Measurements from ENCODE around the gene HSPA1L.
A peak's percentile ranks its signal among the peaks of the same experiment; 100 is the strongest.

The HSPA1L gene

DNA sequence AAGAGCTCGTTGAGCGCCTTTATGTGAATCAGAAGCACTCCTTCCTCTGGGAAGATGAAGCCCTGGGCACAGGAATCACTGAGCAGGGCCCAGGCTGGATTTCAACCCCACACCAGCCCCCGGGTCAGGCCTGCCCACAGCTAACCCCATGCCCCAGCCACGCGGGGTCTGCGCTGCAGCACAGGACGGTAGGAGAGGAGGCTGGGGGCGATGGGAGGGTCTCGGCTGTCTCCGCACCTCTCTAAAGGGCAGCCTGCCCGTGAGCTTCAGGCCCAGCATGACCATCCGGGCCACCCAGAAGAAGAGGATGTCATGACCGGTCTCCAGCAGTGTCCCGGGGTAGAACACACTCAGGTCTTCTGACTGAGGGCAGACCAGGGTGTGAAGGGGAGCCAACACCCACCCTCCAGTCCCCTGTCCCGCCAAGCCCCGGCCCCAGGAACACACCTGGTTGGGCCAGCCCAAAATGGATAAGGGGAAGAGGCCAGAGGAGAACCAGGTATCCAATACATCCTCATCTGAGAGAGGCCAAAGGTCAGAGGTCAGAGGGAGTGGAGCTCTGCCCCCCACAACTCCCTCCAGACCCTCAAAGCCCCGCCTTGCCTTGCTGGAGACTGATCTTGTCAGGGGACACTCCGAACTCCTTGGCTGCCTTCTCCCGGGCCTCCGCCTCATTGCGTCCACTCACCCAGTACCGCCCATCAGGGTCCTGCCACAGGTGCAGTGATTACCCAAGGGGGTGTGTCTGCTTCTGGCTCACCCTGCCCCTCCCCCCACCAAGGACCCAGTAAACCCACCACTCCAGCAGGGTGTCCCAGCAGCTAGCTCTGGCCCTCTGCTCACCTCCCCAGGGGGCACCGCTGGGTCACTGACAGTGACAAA is 33.6 kb downstream of the HSPA1L start:
- DNase-seq, result no peak

DNA sequence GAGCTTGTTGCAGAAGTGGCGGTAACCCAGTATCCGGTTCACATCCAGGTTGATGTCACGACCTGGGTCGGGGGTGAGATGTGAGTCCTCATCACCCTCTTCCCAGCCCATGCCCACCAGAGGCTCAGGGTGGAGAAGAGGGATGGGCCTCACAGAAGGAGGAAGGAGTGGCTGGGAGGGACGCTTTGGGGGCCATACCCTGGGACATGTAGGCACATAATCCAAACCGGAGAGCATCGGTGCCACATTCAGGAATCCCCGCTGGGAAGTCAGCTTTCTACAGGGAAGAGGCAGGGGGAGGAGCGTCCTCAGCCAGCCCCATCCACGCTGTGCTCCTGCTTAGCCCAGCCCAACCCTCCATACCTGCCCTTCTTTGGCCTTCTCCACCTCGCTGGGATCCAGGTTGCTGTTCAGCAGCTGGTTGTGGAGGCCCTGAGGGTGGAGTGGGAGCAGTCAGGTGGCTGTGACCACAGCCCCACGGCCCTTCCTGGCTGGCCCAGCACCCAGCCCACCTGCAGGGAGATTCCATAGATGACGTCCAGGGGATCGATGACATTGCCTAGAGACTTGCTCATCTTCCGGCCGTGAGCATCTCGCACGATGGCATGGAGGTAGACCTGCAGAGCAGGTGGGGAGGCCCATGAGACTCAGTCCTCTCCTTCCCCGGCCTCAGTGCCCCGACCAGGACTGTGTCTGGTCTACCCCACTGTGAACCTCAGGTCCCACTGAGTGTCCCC is 34.4 kb downstream of the HSPA1L start:
- DNase-seq, result no peak

DNA sequence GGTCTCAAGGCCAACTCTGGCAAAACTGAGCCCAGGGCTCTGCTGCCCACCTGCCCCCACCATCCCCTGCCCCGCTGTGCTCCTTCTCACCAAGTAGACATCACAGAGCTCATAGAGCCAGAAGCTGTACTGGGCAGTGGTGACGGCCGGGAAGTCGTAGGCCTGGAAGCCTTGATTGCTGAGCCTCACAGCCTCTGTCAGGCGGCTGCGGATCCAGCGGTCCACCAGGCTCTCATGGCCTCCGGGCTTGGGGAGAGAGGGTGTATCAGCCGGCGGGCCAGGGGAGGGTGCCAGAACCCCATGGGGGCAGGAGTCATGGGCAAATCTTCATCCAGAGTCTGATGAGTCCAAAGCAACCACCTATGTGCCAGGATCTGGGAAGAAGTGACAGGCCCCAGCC is 35.2 kb downstream of the HSPA1L start:
- no peak for DNase-seq

DNA sequence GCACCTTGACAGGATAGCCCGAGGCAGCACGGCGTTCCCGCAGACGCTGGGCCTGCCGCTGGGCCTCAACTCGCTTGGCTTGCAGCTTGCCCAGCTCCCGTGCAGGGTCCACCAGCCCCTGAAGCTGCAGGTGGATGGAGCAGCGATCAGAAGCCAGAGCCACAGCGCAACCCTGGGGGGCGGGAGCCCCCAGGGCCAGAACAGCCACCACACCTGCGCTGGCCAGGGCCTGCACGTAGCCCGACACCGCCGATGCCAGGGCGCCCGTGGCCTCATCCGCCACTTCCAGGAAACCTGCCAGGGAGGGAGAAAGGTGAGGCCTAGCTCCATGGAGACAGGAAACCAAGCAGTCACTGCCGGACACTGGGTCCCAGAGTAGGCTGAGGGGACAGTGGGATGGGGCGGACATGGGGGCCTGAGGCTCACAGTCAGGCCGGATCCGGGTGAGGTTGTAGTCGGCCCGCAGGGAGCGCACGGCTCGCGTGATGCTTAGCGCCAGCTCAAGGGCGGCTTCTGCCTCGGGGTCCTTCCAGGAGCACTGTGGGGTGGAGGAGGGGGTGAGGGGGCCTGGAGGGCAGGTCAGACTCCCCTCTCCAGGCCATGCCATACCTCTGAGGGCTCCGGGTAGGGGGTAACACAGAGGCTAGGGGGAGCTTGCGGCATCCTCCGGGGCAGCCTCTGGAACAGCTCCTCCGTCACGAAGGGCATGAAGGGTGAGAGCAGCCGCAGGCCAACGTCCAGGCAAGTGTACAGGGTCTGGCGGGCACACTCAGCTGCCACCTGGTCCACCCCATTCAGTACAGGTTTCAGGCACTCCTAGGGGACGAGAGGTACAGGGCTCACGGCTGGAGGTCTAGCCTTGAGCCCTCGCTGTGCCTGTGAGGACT is 35.8 kb downstream of the HSPA1L start:
- no peak for DNase-seq

DNA sequence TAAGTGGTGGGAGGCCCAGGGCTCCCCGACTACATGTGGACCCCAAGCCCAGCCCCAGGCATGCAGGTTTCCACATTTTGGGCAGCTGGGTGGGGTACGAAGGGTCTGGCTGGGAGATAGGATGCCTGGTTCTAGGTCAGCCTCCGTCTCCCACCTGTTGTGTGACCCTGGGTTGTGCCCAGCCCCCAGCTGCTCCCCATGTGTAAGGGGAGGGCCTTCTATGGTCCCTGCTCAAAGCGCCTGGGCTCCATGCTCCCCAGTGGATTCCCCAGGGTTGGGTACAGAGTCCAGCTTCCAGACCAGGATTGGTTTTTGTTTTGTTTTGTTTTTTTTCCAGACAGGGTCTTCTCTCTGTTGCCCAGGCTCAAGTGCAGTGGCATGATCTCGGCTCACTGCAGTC is 36.9 kb downstream of the HSPA1L start:
- DNase-seq, result no peak

DNA sequence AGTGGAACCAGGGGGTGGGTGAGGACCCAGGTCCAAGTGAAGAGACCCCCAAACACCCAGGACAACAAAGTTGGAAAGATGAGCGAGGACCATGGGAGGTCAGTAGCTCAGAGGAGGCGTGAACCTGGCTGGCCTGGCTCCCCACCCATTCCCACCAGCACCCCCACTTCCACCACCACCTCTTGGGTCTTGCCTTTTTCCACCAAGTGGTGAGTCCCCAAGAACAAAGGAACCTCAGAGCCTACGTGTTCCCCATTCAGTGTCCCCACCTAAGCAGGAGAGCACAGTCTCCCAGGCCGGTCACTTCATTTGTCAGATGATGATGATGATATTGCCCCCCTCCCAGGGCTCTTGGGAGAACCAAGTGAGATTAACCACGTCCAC is 37.4 kb downstream of the HSPA1L start:
- DNase-seq, result no peak

DNA sequence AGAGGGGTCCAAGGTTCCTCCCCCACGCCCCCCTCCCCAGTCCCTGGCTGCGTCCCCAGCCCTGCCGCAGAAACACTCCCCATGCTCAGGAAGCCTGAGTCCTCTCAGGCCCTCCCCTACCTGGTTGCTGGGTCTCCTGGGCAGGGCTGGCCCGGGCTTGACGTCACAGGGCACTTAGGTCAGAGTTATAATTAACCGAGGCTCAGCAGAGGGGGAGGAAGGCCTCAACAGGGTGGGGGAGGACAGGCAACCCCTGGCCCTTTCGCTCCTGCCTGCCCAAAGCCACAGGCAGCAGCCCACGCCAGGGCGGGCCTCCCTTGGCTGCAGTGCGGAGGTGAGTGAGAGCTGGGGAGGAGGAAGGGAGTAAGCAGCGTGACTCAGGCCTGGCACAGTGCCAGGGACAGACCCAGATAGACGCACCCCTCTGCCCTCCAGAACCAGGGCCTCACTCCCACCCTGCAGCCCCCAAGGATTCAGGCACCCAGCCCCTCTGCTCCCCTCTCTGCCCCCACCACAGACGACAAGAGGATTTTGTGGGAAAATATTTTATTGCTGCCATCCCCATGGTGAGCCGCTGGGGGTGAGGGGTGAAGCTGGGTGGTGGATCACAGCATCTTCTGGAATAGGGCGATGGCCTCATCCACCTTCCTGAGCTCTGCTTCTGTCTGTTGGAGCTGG is 38.0 kb downstream of the HSPA1L start, which contains the start of gene VWA7:
TSS of gene VWA7 (minus strand) at position 340 of the 678 bp plus-strand sequence. CDS start 549 bp downstream, outside the sequence.
- DNase-seq, result peak; percentile 82

DNA sequence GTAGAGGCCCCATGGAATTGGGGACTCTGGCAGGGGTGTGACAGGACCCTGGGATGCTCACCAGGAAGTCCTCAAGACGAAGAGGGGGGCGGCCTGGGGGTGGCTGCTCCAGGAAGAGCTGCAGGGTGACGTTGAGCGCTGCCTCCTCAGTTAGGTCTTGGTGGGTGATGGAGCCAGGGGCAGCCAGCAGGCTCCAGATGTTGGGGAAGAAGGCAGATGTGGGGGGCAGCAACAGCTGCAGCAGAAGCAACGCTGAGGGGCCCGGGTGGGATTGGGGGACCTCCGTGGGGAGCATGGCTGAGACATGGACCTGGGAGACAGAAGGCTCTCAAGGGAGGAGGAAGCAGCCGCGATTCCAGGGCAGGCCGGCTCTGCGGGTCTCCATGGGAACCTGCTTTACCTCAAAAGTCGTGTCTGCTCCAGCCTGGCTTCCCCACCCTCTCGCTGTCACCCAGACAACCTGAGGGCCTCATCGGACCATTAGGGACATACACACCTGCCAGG is 38.5 kb downstream of the HSPA1L start:
- DNase-seq, result no peak

DNA sequence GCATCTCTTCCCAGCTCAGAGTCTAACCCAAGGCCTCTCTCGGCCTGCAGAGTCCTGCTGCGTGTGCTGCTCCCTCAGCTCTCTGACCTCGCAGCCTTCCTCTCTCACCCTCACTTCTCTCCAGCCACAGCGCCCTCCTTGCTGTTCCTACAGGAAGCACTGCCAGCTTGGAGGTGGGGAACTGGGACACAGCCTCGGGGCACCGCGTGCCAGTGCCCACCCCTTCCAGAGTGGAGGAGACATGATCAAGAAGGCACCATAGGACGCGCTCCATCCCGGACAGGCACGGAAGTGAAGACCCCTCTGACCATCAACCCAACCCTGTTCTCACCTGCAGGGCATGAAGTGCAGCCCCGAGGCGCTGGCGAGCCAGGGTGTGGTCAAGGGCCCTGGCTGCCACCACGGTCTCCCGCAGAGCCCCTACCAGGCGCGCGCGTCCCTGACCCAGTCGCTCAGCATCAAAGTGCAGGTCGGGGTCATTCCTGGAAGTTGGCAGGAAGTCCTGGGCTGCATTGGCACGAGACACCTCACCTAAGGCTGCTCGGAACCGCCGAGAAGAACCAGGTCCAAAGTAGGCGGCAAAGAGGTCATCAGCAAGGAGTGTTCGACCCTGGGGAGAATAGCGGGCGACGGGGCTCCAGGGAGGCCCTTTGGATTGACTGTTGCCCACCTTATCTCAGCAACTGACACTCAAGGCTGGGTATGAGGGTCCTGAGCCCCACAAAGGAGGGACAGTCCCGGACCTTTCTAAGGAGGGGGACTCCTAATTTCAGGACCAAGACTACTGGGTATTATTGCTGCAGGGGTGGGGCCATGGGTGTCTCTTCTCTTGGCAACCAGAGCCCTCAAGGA is 39.2 kb downstream of the HSPA1L start:
- DNase-seq, result no peak

DNA sequence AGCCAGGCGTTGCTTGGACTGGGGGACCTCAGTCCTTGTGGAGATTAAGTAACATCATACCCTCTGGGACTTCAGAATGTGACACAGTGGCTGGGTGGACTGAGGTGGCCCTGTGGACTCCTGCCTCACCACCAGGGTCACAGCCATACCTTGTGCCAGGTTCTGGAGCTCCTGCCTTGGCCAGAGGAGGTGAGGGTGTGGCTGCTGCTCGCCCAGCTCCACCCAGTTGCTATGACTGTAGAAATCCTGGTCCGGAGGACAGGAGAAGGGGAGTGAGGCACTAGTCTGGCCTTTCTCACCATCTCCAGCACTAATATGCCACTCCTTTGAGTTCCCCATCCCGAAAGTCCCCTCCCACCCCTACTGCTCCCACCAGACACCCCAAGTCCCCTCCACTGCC is 39.9 kb downstream of the HSPA1L start:
- no peak for DNase-seq

DNA sequence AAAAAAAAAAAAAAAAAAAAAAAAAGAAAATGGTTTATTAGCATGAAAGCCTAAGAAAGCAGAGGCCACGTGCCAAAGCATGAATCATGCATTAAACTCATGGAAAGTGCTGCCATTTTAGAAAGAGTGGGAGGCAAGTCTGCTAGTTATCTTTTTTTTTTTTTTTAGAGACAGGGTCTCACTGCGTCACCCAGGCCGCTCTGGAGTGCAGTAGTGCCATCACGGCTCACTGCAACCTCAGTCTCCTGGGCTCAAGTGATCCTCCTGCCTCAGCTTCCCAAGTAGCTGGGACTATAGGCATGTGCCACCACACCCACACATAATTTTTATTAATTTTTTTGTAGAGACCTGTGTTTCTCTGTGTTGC is 43.1 kb downstream of the HSPA1L start:
- no peak for DNase-seq

DNA sequence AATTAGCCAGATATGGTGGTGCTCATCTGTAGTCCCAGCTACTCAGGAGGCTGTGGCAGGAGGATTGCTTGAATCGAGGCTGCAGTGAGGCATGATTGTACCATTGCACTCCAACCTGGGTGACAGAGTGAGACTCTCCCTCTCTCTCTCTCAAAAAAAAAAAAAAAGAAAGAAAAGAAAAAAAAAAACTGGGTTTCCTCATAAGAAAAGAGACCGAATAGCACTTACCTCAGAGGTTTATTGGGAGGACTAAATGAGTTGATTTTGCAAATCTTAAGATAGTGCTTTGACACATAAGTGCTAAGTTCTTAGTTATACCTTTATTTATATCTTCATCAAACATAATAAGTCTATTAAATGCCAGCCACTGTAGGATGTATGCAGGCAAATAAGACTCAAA is 44.2 kb downstream of the HSPA1L start:
- DNase-seq, result no peak

DNA sequence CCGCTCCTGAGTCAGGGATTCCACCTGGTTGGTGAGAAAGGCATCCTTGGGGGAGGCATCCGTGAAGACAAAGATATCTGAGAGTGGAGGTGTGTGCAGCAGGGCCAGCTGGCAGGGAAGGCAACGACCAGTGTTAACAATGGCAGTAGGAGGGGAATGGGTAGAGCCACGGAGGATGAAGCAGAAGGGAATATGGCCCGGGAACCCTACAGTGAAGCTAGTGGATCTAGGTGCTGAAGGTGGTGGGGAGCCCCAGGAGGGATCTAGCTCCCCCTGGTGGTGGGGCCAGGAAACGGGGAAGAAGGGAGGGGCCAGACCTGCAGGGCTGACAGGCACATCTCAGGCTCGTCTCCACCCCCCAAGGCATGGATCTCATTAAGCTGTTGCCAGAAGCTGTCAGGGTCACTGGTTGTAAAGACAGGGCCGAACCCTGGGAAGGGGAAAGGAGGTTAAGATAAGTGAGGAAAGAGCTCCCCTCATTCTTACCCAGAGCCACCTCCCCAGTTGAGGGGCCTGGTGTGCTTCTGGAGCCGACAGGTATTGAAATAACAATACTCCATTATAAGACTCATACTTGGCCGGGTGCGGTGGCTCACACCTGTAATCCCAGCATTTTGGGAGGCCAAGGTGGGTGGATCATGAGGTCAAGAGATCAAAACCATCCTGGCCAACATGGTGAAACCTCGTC is 45.3 kb downstream of the HSPA1L start:
- DNase-seq, result peak; percentile 86

DNA sequence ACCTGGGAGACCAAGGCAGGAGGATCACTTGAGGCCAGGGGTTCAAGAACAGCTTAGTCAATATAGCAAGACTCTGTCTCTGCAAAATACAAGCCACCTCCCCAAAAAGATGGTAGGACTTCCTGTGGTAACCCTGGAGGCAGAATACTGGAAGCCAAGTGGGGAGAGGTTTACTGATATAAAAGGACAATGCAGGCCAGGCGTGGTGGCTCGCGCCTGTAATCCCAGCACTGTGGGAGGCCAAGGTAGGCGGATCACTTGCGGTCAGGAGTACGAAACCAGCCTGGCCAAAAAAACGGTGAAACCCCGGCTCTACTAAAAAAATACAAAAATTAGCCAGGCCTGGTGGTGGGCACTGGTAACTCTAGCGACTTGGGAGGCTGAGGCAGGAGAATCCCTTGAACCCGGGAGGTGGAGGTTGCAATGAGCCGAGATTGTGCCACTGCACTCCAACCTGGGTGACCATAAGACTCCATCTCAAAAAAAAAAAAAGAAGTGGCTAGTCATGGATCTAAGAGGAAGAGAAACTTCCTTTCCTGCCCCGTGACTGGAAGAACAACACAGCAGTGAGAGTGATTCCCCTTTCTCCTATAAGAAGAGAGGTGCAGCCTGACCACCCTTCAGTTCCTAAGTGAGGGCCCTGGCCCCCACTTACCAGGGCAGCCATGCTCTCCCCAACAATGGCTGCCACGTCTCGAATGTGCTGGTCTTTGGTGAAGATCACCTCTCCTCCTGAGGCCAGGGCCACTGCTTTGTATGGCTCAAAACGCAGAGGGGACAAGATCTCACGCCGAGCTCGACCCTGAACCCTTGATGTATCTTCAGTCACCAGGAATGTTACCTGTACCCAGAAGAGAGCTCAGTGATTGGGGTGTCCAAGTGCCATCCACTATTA is 46.5 kb downstream of the HSPA1L start:
- no peak for DNase-seq

DNA sequence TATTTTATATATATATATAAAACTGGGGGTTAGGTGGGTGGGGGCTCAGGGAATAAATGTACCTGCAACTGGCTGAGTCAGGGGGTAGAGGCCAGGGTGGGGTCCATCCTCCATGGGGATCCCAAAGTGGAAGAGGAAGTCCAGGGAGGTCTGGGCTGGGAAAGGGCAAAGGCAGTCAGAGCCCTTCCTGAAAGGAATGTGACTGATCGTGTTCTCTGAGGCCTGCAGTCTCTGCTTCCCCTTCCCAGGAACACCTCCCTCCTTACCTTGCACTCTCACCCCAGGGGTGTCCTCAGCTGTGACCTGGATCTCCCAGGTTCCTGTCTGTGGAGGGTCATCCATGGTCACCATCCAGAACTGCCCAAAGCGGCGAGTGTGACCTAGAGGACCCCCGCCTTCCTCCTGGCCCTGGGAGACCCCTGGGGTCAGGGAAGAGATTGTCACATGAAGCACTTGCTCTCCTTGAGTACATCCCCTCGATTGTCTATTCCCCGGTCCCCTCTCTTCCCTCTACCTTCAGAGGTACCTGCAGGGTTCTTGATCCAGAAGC is 47.9 kb downstream of the HSPA1L start:
- DNase-seq, result no peak

DNA sequence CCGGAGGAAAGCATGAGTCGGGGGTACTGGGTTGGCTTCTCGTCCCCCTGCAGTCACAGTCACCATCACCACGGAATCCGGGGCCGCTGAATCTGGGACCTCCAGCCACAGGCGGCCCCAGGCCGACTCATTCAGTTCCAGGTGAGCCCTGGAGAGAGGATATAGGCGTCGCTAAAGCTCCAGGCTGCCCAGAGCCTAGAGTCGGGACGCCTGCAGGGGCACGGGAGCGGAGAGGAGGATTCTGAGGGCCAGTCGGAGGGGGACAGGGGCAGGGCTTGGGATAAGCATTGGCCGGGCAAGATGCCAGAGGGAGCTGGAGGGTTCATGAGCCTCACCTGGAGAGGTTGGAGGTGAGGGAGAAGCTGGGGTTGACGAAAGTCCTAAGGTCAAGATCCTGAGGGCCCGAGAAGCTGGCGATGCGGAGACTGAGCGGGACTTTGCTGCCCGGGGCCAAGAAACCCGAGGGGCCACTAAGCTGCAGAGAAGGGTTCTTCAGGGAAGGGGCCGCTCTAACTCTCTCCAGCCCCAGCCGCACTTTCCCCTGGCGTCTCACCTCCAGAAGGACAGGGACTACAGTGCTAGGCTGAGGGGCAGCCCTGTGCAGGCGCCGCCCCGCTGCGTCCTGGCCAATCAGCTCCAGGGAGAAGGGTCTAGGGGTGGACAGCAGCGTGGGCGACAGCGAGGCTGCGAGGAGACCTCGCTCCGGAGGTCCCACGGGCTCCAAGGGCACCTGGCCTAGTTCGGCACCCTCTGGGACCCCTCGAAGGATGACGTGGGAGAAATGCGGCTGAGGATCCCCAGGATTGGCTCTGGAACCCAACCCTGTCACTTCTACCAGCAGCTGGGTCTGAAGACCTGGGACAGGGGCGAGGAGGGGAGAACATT is 48.9 kb downstream of the HSPA1L start:
- no peak for DNase-seq

DNA sequence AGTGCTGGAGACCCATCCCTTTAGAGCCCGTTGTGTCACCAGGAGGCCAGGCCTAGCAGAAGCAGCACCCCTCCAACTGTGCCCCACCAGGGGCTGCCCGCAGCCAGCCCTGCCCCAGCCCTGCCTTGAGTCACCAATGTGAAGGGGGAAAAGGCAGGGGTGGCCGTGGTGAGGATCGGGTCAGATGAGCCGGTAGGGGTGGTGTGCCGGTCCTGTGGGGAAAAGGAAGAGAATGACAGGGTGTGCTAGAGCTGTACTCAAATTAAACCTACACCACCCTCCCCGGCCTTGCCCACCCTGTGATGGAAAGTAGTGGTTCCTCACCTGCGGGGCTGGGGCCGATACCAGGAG is 49.5 kb downstream of the HSPA1L start:
- no peak for DNase-seq

DNA sequence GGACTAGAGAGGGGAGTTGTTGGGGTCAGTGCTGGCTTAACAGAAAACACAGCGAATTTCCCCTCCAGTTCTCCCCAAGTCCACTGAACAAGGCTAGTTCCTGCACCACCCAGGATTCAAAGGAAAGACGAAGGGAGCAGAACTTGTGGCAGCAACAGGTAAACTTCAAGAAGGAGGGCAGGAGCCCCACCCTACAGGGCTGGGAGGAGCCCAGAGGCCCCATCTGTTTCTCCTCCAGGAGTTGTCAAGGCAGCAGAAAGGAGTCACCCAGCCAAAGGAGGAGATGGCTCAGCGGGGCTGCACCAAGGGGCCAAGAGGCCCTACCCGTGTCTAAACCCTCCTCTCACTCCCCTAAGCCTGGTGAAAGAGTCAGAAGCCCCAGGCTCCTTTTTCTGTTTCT is 50.9 kb downstream of the HSPA1L start:
- no peak for DNase-seq

DNA sequence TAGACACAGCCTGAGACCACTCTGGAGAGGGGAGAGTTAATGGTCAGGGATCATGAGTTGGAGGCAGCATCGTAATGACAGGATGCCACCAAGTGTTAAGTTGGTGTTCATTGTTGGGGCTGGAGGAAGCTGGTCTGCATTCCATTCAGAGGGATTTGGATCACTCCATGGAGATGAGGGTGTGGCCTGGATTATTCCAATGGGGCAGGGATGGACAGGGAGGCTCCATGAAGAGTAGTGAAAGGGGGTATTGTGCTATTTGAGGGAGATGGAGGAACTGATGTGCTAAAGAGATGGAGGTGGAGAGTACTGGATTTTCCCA is 51.5 kb downstream of the HSPA1L start:
- no peak for DNase-seq

All from stimulated activated CD4-positive, alpha-beta T cell treated with anti-CD3 and anti-CD28 coated beads, Interleukin-1b, Interleukin-23, amount 100 ng/mL, for 48 hours (primary cell).